ENCODE results near the gene MAPKAPK3. TPM values are rescaled to one million over a fixed set of nuclear protein-coding genes. Genes with fewer than 3 reads are reported as not detected.
A peak's percentile ranks its signal among the peaks of the same experiment; 100 is the strongest.

The MAPKAPK3 gene
- total and polyA plus RNA-seq, 2 of the 8 experiments (the other 6 are each of a cell fraction or from before 2014, with no cell fraction given) = 65.4 to 99.8 TPM

DNA sequence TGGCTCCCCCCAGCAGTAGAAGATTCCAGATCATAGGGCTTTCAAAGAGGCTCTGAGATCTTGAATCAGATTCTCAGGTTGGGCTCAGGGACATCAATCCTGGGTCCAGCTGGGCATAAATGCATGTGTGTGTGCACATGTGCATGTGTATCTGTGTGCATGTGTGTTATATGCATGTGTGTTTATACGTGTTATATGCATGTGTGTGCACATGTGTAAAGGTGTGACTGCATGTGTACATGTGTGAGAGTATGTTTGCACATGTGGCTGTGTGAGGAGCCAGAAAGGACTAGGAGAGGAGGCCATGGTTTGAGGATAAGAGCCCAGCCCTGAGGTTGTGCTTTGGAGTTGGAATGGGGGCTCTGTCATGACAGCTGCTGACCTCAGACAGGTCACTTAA is 1.8 kb upstream of the MAPKAPK3 start:
- Histone ChIP-seq H3K9ac (replicated peaks in 1 of 4; ENCODE audit: extremely low read depth in 1 of 4, low read depth in 3 of 4, low read length in 3 of 4) (no peak overlapping the region), H3K23me2 (ENCODE audit: low read depth, low read length) (peaks cover 15% of the 10 kb centered on the region), H3K27me3 (replicated peaks in 1 of 4; ENCODE audit: control insufficient read depth in 3 of 4, extremely low read depth in 1 of 4, insufficient read depth in 3 of 4, low read length in 3 of 4) (peaks cover 12 to 33% (median 28%) of the 10 kb centered on the region in 4 experiments; a peak in 6 of 7 replicates), H3K4ac (replicated peaks; ENCODE audit: insufficient read length, low read depth, low read length) (no peak overlapping the region), H4K20me1 (replicated peaks in 1 of 2; ENCODE audit: control insufficient read depth in 1 of 2, insufficient read depth in 2 of 2, low read length in 2 of 2) (peaks cover 3 to 16% of the 10 kb centered on the region in 2 experiments), H3K23ac (ENCODE audit: insufficient read length) (no peak overlapping the region), H2AFZ (ENCODE audit: low read length) (no peak overlapping the region), H2BK12ac (ENCODE audit: low read depth, low read length) (peak overlapping the region; percentile 6; the same call in 1 of the 2 replicates), H3K18ac (ENCODE audit: extremely low read depth, low read length) (no peak overlapping the region), H3K56ac (replicated peaks; ENCODE audit: insufficient read length, low read depth, low read length) (no peak overlapping the region), H3K14ac (ENCODE audit: insufficient read length) (no peak overlapping the region), H4K5ac (ENCODE audit: insufficient read length, low read depth, low read length) (no peak overlapping the region), H3K79me2 (ENCODE audit: control insufficient read depth in 1 of 2, insufficient read depth in 2 of 2, low read length in 2 of 2) (peaks cover 0 to 15% of the 10 kb centered on the region in 2 experiments; a peak in 1 of 4 replicates), H2BK5ac (ENCODE audit: low read depth, low read length) (no peak overlapping the region), H3K27ac (ENCODE audit: low read depth, low read length) (no peak overlapping the region), H3K4me2 (ENCODE audit: insufficient read depth in 1 of 2, low read depth in 2 of 2, low read length in 2 of 2) (no peak overlapping the region), H4K8ac (ENCODE audit: extremely low read depth, insufficient read depth, low read length) (no peak overlapping the region), H2BK20ac (ENCODE audit: low read length) (no peak overlapping the region), H3K79me1 (ENCODE audit: low read depth, low read length) (no peaks in the 10 kb centered on the region; the same call in 1 of the 2 replicates), H3K4me3 (ENCODE audit: extremely low read depth in 1 of 4, insufficient read depth in 2 of 4, low read depth in 3 of 4, low read length in 4 of 4) (no peak overlapping the region), H2BK120ac (replicated peaks; ENCODE audit: low read depth, low read length) (no peak overlapping the region), H4K91ac (replicated peaks; ENCODE audit: insufficient read length, low read length) (no peak overlapping the region), H2BK15ac (ENCODE audit: low read length) (0 out of 2 replicates have a peak overlapping the region, but pooled peaks have one; percentile 82), H3K4me1 (replicated peaks in 1 of 4; ENCODE audit: control insufficient read depth in 3 of 4, insufficient read depth in 4 of 4, low read length in 3 of 4) (peaks cover 0 to 20% (median 11%) of the 10 kb centered on the region in 4 experiments; a peak in 6 of 7 replicates), H3K9me3 (ENCODE audit: insufficient read depth in 2 of 2, low read depth in 1 of 2, low read length in 1 of 2) (no peaks in the 10 kb centered on the region), H3K36me3 (ENCODE audit: control insufficient read depth in 2 of 4, insufficient read depth in 4 of 4, low read length in 3 of 4) (no peaks in the 10 kb centered on the region), H2AK5ac (ENCODE audit: low read depth, low read length) (no peak overlapping the region)
- DNase-seq (ENCODE audit: low read depth in 1 of 2, low spot score in 2 of 2) = no peak
- peak; percentile 19 for FAIRE-seq
- TF ChIP-seq JUN (IDR thresholded peaks at IDR 0.05; ENCODE audit: low read depth, low read length) (no peak), SIN3A (conservative IDR thresholded peaks at IDR 0.05 in 1 of 2, IDR thresholded peaks at IDR 0.05 in 1 of 2; ENCODE audit: low read depth in 1 of 2, low read length in 2 of 2) (no peak), ASH2L (IDR thresholded peaks at IDR 0.05; ENCODE audit: low read length) (no peak), NANOG (IDR thresholded peaks at IDR 0.05; ENCODE audit: insufficient read depth, low read depth, low read length, poor library complexity, severe bottlenecking) (no peak), RAD21 (IDR thresholded peaks at IDR 0.05 in 1 of 2, conservative IDR thresholded peaks at IDR 0.05 in 1 of 2; ENCODE audit: low read depth in 2 of 2, low read length in 2 of 2) (no peak)
- TF ChIP-seq, protein P1, sequence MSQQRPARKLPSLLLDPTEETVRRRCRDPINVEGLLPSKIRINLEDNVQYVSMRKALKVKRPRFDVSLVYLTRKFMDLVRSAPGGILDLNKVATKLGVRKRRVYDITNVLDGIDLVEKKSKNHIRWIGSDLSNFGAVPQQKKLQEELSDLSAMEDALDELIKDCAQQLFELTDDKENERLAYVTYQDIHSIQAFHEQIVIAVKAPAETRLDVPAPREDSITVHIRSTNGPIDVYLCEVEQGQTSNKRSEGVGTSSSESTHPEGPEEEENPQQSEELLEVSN (IDR thresholded peaks at IDR 0.05) = no peak
- 43% methylated on average over 1 of the region's 1 CpG; no CpG with 5 or more reads in 1 of the 2 experiments for WGBS, 2 experiments (ENCODE audit: extremely low coverage in 1 of 2, insufficient coverage in 1 of 2, insufficient read length in 1 of 2, insufficient replicate concordance in 2 of 2, low coverage in 1 of 2, low lambda C conversion rate in 2 of 2, missing lambda C conversion rate in 1 of 2)
- CTCF ChIA-PET (ENCODE audit: partially characterized antibody) = interaction anchor here (0.7 to 50.4 kb wide), 33 partner anchors 12 to 785 kb away, joined by 3 to 1262 read pairs (median 5); partner anchors contain the start of genes C3orf18, CYB561D2, DOCK3 and HEMK1
- POLR2A ChIA-PET (ENCODE audit: partially characterized antibody) = no interaction called here
